HG03442 (cell line): ENCODE measurements around the gene AIF1L.
A peak's percentile ranks its signal among the peaks of the same experiment; 100 is the strongest.
"Not testable (repeated sequence)": the region's sequence is repeated elsewhere in the genome, so short reads cannot be mapped to it uniquely, and the experiment has no call there.

Experiments
- ATAC-seq: cut with Tn5 transposase; IDR thresholded peaks from one replicate; pipeline ENCODE4 v1.9.1; 2021; ENCODE audit warnings: mild to moderate bottlenecking, moderate library complexity; ENCODE audit not compliant: unreplicated experiment

AIF1L gene

GRCh38 chr9:131117762-131118145 is 21.4 kb downstream of the AIF1L start:
- ATAC-seq, result no peak

DNA sequence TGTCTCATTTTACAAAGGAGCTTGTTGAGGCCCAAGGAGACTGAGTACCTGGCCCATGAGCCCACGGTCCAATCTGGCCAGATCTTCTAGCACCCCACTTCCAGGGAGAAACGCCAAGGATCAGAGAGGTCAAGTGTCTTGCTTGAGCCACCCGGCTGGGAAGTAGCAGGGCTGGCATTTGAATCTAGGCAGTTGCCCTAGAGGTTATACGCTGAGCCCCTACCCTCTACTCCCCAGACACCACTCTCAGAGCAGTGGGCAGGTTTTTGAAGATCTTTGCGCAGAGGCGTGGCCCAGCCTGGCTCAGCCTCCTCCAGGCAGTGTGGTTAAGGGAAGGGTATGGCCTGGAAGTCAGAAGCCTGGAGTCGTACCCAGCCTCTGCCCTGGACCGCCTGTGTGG is 23.3 kb downstream of the AIF1L start:
- ATAC-seq, result no peak

DNA sequence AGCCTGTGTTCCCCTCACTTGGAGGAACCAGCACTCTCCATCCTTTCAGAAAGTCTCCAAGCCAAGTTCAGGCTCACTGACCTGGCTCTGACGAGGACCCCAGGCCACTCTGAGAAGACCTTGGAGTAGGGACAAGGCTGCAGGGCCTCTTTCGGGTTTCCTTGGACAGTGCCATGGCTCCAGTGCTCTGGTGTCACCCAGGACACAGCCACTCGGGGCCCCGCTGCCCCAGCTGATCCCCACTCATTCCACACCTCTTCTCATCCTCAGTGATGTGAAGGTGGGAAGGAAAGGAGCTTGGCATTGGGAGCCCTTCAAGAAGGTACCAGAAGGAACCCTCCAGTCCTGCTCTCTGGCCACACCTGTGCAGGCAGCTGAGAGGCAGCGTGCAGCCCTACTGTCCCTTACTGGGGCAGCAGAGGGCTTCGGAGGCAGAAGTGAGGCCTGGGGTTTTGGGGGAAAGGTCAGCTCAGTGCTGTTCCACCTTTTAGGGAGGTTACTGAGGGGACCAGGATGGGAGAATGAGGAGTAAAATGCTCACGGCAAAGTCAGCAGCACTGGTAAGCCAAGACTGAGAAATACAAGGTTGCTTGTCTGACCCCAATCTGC is 24.4 kb downstream of the AIF1L start:
- no peak for ATAC-seq

DNA sequence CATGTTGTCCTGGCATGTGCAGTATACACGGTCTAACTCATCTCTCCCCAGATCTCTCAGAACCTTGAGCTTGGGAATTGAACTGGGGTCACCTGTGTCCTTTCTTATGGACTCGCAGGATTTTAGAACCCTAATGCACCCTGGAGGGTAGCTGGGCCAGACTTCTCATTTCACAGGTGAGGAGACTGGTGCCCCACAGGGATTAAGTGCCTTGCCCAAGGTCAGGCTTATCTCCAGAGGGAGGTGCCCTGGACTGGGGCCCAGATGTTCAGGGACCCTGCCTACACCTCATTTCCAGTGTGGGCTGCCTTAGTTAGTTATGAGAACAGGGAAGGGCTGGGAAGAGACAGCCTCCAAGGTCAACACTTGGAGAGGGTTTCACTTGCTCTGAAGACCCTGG is 25.0 kb downstream of the AIF1L start:
- ATAC-seq, result no peak

DNA sequence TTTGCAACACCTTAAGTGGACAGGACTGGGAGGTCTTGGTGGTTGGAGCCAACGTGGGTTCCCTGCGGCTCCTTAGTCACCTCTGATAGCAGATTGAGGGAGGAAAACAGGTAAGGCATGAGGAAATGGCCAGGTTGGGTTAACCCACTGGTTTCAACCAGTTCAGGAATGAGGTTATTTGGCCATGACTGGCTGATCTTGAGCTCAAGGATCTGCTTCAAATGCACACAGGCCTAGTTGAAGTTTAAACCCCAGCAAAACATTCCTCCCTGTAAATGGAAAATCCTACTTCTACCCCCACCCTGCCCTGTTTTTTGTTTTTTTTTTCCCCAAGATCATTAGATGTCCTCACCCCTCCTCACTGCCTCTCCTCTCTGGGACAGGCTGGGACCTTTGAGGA is 25.8 kb downstream of the AIF1L start:
- no peak for ATAC-seq

- ATAC-seq, result no peak
Observed at GRCh38 chr9:131125038-131125287, 28.6 kb downstream of the AIF1L start.

DNA sequence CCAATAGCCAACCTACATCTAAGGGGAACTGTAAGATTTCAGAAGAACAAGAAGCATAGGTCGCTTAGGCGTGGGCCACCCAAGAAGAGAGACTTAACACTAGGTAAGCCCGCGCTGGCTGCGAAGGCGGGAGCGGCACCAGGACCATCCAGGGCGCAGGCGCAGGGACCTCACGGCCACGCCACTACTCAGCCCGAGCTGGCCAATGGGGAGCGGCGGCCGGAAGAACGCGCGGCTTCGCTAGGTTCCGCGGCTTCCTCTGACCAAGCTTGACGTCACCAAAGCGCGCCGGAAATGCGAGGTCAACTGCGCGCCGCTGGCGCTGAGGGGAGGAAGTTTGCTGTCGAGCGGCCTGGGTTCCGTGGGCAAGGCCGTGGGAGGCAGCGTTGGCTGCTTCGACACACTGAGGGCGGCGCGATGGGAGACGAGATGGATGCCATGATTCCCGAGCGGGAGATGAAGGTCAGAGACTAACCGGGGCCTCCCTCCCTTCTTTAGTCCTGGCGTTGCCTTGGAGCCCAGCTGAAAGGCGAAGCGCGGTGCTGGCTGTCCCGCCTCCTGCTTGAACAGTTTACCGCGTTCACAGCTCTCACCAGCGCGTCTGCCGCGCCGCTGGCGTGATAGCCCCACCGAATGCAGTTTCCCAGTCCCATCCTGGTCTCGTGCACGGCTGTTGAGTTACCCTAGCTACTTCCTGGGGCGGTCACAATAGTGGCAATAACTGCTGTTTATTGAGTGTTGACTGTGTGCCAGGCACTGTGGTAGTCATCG is 29.1 kb downstream of the AIF1L start, which contains the start of gene NUP214:
TSS of gene NUP214 (plus strand) at position 299 of the 771 bp plus-strand sequence. CDS start at position 418, 119 bp downstream.
- ATAC-seq, result peak; percentile 96

- no peak for ATAC-seq
Observed at GRCh38 chr9:131126059-131126426, 29.7 kb downstream of the AIF1L start.

- ATAC-seq, result no peak
Observed at GRCh38 chr9:131129183-131129582, 32.9 kb downstream of the AIF1L start.

DNA sequence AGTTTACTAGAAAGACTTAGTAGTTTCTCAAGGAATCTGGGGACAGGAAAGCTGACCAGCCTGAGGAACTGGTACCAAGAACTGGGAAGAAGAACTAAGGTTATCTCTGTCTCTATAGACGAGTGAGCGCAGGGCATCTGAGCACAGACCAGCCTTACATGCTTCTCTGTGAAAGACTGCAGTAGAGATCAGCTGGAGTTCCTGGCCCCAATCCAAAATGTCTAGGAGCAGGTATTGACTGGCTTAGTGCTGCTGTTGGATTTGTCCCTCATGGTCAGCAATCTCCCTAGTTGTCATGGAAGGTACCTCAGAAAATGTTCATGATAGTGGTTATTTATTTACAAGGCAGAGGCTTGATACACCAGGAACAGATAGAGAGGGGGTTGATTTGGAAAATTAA is 42.3 kb downstream of the AIF1L start:
- no peak for ATAC-seq

DNA sequence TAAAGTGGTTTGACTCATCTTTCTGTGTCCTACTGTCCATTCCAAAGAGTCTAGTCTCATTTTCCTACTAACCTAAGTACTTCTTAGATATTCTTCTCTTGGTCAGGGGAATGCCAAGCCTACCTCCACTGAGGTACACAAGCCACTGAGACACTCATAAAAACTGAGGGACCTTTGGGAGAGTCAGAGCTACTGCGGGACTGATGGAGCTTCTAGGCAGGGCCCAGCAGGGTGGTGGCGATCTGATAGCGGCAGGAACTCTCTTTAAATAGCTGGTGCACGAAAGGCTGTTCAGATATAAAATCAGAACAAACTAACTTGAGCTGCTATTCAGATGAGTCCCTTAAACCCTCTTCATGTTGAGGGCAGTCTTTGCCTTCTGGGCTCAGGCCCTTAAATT is 43.8 kb downstream of the AIF1L start:
- no peak for ATAC-seq

DNA sequence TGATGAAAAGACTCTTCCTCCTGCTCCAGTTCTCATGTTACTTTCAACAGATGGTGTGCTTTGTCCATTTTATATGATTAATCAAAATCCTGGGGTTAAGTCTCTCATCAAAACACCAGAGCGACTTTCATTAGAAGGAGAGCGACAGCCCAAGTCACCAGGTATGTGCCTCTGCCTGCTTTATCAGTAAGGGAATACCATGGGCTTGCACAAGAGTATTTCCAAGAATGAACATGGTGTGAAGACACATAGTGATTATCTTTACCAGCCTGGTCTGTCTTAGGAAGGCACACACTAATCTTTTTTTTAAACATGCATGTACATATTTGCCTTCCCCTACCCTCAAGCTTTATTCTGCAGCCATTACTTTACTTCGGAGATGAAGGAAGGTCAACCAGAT is 44.2 kb downstream of the AIF1L start:
- no peak for ATAC-seq

GRCh38 chr9:131142160-131142559 is 45.8 kb downstream of the AIF1L start:
- ATAC-seq, result no peak

- no peak for ATAC-seq
Observed at GRCh38 chr9:131144201-131144600, 47.9 kb downstream of the AIF1L start.

GRCh38 chr9:131145245-131145644 is 48.9 kb downstream of the AIF1L start:
- ATAC-seq, result no peak

GRCh38 chr9:131146186-131146585 is 49.9 kb downstream of the AIF1L start:
- ATAC-seq, result no peak

- no peak for ATAC-seq
Observed at GRCh38 chr9:131148276-131148675, 51.9 kb downstream of the AIF1L start.

DNA sequence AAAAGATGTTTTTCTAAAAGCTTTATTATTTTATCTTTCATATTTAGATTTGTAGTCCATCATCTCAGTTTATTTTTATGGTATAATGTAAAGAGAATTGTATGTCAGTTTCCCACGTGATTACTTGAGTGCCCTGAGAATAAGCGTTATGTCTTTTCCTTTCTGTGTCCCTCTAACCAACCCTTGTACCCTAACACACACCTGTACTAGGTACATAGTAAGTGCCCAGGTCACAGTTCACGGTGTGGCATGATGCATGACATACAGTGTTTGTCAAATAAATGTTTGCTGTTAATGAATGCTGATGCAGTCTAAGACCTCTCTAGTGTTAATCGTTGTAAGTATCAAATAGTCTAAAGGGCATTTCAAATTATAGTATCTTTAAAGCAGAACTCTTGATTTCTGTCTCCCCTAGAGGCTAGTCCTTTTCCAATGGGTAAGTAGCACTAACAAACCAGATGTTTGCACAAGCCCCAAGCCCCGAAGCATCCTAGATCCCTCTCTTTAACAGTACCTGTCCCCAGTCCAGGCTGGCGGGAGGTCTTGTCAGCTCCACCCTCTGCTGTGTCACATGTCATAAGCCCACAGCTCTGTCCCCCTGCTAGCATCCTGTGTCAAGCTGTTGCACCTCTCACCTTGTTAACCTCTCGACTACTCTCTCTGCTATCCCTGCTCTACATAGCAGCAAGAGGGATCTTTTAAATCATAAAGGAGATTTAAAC is 52.8 kb downstream of the AIF1L start:
- ATAC-seq, result no peak

- ATAC-seq, result no peak
Observed at GRCh38 chr9:131149688-131150053, 53.3 kb downstream of the AIF1L start.

DNA sequence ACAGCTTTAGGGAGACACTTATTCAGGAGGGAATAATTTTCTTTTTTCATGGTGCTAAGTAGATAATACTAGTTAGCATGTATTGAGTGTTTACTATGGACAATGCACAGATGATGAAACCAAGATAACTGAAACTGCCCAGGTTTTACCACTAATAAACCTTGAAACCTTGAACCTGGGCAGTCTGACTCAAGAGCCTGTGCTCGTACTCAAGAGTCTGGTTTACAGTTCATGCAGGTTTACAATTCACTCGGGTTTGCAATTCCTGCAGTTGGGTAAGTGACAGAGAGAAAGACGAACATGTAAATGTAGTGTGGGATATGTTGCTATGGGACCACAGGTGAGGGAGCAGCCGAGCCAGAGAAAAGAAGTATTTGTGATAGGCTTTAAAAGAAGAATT is 57.3 kb downstream of the AIF1L start:
- no peak for ATAC-seq

DNA sequence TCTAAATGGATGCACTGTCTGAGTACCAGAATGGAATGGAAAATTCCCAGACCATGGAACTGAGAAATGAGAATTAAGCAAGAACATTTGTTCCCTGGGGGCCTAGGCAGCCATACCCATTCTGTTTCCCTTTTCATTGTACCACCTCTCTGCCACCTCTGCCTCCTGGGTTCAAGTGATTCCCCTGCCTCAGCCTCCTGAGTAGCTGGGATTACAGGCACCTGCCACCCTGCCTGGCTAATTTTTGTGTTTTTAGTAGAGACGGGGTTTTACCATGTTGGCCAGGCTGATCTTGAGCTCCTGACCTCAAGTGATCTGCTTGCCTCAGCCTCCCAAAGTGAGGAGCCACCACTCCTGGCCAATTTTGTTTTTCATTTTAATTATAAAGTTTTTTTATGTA is 62.3 kb downstream of the AIF1L start:
- not testable (repeated sequence) for ATAC-seq

DNA sequence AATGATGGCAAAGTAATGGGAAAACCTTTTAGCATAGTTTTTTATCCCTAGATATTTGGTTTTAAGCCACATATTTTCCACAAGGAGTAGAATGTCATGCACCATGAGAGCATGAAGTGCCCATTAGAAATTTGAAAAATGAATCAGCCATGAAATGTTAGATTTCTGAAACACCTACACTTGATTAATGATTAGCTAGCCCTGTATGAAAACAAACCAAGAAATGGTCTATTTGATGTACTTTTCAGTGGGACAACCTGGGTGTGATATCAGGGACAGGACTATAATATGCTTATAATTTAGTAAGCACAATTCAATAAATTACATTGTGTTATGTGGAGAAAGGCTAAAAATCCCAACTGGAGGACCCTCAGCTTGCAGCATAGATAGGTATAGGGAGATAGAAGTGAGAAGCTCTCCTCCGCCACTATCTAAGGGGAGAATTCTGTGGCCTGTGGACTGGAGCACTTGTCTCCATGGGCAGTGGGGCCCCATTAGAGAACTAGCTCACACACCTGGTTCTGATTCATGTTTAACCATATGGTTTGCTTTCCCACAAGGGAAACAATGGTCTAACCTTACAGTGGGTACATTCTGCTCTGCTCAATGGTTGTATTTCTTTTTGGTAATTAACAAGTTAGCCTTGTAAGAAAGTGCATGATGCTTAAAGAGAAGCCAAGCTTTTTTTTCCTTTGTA is 64.2 kb downstream of the AIF1L start:
- ATAC-seq, result no peak
